ENCODE measurements around the gene GPR137C.
A peak's percentile ranks its signal among the peaks of the same experiment; 100 is the strongest.

The GPR137C gene, protein sequence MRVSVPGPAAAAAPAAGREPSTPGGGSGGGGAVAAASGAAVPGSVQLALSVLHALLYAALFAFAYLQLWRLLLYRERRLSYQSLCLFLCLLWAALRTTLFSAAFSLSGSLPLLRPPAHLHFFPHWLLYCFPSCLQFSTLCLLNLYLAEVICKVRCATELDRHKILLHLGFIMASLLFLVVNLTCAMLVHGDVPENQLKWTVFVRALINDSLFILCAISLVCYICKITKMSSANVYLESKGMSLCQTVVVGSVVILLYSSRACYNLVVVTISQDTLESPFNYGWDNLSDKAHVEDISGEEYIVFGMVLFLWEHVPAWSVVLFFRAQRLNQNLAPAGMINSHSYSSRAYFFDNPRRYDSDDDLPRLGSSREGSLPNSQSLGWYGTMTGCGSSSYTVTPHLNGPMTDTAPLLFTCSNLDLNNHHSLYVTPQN

DNA sequence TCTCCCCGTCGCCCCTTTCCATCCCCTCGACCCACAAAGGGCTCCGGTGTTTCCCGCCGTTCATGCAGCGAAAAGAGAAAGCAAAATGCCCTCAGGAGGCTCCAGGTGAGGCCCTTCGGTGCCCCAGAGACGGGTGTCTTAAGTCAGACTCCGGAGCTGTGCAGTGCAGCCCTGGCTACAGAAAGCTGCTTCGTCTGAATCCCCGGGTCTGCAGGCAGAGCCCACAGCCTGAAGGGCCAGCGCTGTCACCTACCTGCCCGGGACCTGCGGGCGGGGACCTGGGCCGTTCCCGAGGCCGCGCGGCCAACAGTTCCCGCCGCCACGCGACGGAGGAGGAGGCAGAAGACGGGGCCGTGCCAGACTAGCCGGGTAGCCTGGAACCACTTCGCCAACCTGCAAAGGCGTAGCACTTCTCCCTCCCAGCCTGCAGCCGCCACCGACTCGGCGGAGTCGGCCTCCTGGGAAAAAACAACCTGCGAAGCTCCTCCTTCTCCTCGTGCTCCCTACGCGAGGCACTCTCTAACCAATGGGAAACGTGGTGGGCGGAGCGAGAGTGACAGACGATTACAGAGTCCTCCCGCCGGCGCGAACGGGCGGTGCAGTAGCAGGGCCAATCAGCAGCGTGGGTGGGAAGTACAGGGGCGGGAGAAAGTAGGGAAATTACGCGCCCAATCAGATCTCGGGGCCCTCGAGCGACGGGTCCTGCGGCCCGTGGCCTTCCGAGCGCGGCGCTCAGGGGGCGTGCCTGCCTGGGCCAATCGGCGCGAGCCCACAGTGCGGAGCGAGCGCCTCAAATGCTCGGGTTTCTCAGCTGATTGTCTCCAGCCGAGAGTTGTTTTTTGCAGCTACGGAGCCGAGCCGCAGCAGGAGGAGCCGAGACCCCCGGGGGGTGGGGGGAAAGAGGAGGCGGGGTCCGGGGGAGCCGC is at the start of gene GPR137C, which contains the start of gene TXNDC16:
TSS of gene GPR137C (plus strand) at position 774 of the 926 bp plus-strand sequence. CDS start 312 bp downstream, outside the sequence.
TSS of gene TXNDC16 (minus strand) at position 443 of the 926 bp plus-strand sequence. CDS start 8,948 bp downstream, outside the sequence.
- DNase-seq, result peak; percentile 99

DNA sequence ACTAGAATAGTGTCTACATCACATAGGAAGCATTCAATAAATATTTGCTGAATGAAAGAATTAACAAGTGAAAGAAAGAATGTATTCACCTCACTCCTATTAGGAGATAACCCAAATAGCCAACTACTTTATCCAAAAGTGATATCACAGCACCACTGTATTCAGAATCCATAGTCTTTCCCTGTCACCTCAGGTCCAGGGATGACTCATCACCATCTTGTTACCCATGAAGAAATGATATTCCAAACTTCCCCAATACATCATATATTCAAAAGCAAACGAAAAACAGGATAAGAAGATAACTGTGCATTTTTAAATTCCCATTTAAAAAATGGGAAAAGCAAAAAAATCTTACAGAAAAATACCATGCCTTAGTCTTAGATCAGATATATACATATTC is 39.4 kb upstream of the GPR137C start:
- no peak for DNase-seq

DNA sequence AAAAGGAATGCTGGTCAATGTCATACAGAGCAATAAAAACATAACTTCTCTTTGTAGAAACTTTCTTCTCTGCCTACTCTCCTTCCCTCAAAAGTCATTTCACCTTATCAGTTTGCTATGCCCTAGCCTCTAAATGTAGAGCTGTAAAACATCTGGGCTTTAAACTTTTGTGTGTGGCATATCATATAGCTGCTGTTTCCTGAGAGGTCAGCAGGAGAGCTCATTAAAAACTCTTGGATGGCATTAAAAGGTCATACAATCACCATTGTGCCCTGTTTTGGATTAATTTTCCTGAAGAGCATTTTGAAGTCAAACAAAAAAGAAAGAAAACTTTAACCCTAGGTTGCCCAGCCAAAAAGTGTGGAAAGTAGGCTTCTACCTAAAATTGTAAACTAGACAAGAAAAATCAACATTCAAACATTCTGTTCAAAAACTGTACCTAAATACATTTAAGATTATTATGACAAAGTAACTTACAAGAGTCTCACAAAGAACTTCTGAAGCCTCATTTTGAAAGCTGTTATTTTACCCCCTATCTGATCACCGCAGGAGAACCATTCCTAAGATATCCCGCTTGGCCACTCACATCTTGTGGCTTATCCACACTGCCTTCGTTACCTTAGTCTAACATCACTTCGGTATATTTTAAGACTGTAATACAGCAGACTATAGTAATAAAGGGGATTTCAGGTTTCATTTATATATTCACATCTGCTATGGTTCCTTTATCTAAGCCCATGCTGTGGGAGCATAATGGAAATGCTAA is 38.4 kb upstream of the GPR137C start:
- no peak for DNase-seq

DNA sequence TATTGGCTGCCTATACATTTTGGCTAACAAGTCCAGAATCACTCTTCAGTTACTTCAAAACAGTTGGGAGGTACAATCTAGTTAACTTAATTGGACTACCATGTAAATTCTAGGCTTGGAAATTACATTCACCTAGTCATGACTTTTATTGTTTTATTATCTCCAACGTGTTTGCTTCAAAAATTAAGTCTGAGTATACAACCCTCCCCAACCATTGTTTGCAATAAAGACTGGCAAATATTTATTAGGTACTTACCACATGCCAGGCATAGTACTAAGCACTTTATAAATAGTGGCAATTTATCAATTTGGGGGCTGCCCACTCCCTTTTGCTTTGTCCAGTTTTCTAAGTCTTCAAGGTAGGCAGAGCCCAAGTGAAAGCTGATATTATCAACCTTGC is 30.6 kb upstream of the GPR137C start:
- no peak for DNase-seq

DNA sequence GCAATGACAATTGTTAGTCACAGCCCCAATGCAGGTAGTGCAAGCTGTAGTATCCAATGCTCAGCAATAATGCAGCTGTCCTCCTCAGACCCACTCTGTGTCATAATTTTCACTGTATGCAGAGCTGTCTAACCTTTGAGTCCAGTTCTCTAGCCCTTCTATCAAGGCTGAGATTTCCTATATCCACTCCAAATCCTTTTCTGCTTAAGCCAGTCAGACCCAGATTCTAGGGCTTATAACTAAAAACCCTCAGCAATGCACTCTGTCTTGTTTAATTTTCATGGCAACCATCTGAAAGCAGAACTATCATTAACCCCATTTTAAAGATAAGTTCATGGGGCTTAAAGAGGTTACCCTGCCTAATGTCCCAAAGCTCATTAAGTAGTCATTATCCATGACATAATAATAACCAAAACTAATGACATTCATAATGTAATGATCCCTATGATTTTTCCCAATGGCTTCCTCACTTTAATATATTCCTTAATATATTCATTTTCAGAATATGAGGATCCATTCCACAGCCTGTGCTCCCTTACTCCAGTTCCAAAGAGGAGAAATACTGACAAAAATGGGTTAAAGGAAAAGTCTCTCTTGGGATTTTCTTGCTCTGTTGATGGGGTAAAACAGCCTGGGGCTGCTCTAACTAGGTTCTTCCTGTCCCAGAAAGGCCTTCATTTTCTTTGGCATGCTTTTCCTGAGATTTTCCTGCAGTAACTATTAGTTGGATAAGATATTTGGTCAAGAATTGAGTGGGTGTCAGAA is 29.9 kb upstream of the GPR137C start:
- DNase-seq, result no peak

DNA sequence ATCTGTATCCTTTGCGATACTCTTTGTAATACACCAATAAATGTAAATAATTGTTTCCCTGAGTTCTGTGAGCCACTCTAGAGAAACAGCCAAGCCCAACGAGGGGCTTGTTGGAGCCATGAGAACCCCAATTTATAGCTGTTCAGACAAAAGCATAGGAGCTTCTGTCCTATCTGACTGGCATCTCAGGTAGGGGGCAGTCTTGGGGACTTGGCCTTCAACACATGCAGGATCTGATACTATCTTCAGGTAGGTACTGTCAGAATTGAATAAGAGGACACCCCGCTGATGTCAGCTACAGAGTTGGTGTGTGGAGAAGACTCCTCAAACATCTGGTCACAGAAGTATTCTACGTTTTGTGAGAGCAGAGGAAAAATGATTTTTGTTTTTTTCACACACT is 25.6 kb upstream of the GPR137C start:
- no peak for DNase-seq

DNA sequence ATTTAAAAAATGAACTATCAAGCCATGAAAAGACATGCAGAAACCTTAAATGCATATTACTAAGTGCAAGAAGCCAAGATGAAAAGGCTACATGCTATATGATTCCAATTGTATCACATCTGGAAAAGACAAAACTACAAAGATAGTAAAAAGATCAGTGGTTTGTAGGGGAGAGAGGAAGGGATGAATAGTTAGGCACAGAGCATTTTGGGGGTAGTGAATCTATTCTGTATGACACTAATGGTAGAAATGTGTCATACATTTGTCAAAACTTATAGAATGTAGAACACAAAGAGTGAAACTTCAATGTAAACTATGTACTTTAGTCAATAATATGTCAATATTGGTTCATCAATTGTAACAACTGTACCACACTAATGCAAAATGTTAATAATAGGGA is 21.2 kb upstream of the GPR137C start:
- DNase-seq, result no peak

DNA sequence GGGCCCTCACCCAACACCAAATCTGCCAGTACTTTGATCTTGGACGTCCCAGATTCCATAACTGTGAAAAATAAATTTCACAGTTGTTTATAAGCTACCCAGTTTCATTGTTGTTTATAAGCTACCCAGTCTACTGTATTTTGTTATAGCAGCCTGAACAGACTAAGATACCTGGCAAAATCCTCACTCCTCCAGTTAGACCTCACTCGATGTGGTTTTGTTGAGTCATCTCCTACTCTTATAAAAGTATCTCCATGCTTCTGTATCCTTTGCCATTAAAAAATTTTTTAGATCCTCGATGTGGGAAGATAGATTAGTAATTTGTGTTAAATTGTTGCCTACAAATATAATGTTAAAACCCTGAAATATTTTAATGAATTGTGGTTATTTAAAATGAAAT is 16.4 kb upstream of the GPR137C start:
- no peak for DNase-seq

DNA sequence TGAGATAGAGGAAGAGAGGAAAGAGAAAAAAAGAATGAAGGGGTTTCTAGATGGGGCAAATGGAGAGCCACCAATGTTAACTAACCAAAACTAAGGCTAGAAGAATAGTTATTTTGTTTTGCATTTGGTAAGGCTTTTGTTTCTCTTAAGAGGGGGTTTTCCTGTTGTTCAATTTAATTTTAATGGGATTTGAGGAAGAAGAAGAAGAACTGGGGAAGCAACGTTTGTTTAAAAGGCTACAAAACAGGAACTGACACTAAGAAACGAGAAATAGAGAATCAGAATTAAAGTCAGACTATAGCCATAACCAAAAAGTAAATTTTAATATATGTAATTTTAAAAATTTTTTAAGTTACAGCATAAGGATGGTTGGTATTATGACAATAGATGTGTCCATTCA is 14.0 kb upstream of the GPR137C start:
- no peak for DNase-seq

DNA sequence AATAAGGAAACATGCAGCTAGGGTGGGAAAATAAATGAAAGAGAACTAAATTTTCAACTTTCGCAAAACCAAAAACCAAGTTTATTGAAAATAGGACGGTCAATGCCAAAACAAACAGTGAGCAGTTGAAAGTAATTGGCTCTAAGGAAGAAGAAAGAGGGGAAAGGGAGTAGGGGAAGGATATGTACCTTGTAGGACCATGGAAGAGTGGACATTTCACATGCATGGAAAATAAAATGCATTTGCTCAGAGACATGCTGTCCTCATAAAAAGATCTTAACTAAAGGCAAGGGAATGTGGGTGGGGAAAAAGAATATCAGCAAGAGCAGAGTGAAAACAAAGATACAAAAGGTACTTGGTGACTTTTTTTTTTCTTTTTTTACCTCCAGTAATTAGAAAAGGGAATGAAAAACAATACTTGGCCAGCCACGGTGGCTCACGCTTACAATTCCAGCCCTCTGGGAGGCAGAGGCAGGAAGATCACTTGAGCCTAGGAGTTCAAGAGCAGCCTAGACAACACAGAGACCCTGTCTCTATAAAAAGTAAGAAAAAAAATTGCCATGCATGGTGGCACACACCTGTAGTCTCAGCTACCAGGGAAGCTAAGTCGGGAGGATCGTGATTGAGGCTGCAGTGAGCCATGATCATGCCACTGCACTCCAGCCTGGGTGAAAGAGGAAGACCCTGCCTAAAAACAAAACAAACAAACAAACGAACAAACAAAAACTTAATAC is 6.9 kb upstream of the GPR137C start:
- no peak for DNase-seq

DNA sequence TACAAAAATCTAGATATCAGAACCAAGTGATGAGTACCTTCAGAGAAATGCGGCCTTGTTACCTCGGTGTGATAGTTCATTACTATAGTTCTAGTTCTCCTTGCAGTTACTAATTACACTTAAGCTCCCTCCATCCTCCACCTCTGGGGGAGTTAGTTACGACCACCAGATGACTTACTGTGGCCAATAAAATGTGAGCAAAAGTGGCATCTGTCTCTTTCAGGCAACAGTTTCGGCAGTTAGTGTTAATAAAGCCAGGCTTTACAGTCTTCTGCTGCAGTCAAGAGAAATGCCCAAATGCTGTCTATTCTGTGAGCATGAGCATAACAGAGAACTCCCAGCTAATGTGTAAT is 6.3 kb upstream of the GPR137C start:
- DNase-seq, result no peak

DNA sequence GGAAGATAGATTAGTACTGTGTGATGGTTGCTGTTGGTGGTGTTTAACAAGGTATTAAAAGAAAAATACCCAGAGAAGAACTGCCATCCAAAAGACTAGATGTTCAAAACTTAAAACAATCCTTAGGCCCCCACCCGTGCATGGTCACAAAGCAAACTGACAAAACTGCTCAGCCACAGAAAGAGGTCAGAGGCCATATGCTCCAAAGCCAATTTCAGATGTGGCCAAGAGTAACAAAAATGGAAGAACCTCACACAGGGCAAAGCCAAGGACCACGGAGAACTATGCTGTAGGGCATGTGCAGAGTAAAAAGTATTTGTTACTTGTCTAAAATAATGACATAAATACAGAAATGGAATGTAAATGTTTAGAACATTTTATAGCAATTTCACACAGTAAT is 5.6 kb upstream of the GPR137C start:
- DNase-seq, result no peak

DNA sequence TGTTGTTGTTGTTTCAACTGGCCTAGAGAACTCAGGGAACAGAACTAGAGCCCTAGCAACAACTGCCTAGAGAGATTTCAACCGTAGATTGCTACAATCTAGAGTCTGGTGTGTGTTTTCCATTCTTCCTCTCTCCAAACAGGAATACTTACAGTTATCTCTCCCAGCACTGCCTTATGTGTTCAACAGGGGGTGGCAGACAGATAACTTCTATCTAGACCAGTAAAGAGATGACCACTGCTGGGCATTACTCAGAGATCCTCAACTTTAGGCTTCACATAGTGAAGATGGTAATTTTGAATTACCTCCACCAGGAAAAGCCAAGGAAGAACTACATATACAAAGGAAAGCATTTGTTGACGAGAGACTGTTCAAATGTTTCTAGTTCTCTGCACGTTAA is 5.1 kb upstream of the GPR137C start:
- no peak for DNase-seq

DNA sequence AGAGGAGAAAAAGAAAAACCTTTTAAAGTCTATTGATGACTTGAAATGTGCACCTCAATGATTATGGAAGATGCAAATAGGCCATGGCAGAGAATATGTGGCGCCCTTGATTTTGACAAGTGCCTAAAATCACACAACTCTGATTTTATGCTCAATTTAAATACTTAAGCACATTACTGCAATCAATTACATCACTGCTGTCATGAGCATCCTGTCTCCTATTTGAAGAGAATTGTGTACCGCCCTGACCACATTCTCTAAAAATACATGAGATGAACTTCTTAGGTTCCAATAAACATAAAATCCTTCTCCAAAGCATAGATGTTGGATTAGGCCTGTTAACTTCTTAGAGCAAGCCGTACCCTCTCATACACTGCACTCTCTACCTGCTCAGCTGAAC is 2.0 kb upstream of the GPR137C start:
- no peak for DNase-seq

DNA sequence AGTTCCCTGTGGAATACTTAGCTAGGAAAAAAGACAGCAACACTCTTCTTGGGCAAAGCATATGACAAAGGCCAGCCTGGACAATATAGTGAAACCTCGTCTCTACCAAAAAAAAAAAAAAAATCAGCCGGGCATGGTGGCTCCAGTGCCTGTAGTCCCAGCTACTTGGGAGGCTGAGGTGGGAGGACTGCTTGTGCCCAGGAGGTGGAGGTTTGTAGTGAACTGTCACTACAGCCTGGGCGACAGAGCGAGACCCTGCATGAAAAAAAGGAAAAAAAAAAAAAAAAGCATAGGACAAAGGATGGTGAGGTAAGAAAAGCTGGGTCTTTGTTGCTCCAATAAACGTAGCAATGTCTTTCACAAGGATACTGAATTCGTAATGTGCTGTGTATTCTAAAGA is 1.4 kb upstream of the GPR137C start:
- no peak for DNase-seq

DNA sequence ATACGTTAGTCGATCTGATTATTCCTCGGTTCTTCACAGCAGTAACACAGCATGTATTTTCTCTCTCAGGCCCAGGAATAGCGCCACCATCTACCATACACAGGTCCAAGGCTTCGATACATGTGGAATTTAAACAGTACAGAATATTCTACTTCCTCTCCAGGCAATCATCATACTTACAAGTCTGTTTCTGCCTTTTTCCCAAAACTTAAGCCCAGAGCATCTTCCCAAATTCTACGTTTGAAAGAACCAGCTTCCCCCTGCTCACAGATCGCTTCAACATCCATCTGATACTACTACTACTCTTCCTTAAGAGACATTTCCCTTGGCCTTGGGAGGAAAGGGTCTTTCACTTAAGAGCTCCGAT is 957 bp upstream of the GPR137C start:
- no peak for DNase-seq

DNA sequence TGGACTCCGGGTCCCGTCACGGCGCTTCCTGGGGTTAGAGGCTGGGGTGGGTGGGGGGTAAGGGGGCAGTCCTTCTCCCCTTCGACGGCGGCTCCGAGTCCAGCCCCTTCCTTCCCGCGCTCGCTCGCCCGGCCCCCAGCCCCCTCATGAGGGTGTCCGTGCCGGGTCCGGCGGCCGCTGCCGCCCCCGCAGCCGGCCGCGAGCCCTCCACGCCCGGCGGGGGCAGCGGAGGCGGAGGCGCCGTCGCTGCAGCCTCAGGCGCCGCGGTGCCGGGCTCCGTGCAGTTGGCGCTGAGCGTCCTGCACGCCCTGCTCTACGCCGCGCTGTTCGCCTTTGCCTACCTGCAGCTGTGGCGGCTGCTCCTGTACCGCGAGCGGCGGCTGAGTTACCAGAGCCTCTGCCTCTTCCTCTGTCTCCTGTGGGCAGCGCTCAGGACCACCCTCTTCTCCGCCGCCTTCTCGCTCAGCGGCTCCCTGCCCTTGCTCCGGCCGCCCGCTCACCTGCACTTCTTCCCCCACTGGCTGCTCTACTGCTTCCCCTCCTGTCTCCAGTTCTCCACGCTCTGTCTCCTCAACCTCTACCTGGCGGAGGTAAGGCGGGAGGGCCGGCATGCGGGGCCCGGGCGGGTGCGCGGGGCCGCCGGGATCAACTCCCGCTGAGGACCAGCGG is 500 bp downstream of the GPR137C start:
- DNase-seq, result peak; percentile 21

DNA sequence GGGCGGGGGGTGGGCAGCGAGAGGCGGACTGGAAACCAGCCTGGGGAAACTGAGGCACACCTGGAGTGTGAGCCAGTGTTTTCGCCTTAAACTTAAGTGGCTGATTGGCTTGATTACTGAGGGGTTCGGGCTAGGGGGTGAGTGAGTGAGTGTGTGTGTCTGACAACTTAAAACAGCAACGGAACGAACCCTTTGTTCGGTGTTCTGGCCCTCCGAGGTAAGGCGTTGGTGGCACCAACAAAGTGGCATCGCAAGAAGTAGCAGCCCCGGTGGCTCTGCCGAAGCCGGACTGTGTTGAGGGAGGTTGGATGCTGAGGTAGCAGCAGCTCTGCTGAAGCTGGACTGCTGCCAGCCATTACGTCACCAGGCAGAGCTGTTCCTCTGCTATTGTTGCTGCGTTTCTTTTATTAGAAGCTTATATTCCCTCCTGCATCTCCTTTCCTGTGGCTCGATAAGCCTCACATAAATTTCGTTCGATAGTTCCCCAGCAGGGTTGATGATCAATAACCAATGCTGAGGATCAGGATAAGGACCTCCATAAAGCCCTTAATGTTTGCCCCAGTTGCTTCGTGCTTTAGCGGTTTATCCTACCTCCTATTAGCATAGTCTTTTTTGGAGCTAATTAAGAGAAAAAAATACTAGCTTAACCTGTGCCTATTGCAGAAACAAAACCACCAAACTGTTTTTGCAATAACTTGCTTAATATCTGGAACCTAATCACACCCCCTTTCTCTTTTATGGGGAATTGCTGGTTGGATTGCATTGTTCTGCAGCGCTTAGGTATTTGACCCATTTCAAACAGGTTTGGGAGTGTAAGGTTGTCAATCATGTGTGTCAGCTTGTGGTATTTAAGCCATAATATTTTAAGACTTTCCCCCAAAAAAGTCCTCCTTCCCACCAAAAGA is 1.3 kb downstream of the GPR137C start:
- DNase-seq, result peak; percentile 73

DNA sequence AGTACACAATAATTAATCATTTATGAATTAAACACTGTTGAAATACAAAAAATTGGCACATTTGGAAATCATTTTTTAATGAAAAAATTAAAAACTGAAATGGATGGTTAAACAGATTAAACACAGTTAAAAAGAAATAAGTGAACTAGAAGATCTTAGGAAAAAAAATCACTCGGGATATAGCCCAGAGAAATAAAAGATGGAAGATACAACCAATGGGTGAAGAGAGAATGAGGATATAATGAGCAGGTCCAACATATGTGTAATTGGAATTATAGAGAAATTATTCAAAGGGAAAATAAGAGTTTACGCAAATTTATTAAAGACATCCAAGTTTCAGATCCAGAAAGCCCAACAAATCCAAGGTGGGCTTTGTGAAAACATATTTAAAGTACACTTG is 6.1 kb downstream of the GPR137C start:
- DNase-seq, result no peak

DNA sequence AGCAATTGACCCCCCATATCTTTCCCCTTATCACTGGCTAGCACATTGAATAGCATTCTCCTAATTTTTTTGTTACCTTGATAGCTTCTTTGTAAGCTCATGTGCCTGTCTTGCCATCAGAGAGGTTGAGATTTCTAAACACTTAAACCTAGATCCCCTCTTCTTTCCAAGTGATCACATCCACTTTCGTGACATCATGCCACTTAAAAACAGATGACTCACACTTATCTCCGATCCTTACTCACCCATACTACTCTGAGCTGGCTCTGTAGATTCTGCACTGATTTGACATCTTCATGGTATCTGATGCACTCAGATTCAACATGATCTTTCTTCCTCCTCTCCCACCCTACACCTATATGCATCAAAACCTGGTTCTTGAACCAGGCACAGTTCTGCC is 10.5 kb downstream of the GPR137C start:
- DNase-seq, result no peak
